HCT116 (cell line): Measurements from ENCODE around the gene ICAM4.

ENCODE experiments used
- EGR1 ChIP-seq: IDR thresholded peaks from 2 replicates; pipeline ENCODE4 v1.6.1; 2012; ENCODE audit warnings: low read depth
- EZH2 ChIP-seq: fragments of 200-600 bp; sonication (generic); IDR thresholded peaks from 2 replicates; pipeline ENCODE4 v1.6.1; 2017; ENCODE audit warnings: antibody characterized with exemption, mixed run types
- EZH2phosphoT487 ChIP-seq: fragments of 200-600 bp; IDR thresholded peaks from 2 replicates; pipeline ENCODE4 v1.6.1; 2018; ENCODE audit warnings: antibody characterized with exemption, borderline replicate concordance
- POLR2A ChIP-seq: IDR thresholded peaks from 2 replicates; pipeline ENCODE4 v1.7.0; 2011; ENCODE audit warnings: borderline replicate concordance; ENCODE audit not compliant: insufficient read depth, insufficient read length; ENCODE audit errors: extremely low read depth
- POLR2AphosphoS5 ChIP-seq: IDR thresholded peaks from 2 replicates; pipeline ENCODE4 v1.6.1; 2011; ENCODE audit warnings: mild to moderate bottlenecking, low read depth, low read length, moderate library complexity
- SIN3A ChIP-seq: IDR thresholded peaks from 2 replicates; pipeline ENCODE4 v1.6.1; 2012; ENCODE audit warnings: low read depth
- SP1 ChIP-seq: IDR thresholded peaks from 2 replicates; pipeline ENCODE4 v1.6.1; 2012; ENCODE audit warnings: low read depth
- YY1 ChIP-seq: IDR thresholded peaks from 2 replicates; pipeline ENCODE4 v1.6.1; 2011; ENCODE audit warnings: low read length, low read depth, moderate library complexity, mild to moderate bottlenecking; ENCODE audit not compliant: insufficient replicate concordance; ENCODE audit errors: extremely low read depth
- ZFX ChIP-seq: fragments of 450-650 bp; IDR thresholded peaks from 2 replicates; pipeline ENCODE4 v1.6.1; 2017
- TF ChIP-seq, protein P1 (sequence below), 3 experiments: fragments of 200-600 bp in 1 of 3; sonication (generic) in 1 of 3; IDR thresholded peaks in 2 of 3; conservative IDR thresholded peaks in 1 of 3; 2 replicates each; pipeline ENCODE4 v1.5.1; 2012 to 2017; ENCODE audit warnings: low read depth in 2 of 3, low read length in 2 of 3, antibody characterized with exemption in 1 of 3, borderline replicate concordance in 1 of 3, control low read depth in 1 of 3, mild to moderate bottlenecking in 1 of 3, mixed read lengths in 1 of 3, mixed run types in 1 of 3, moderate library complexity in 1 of 3; ENCODE audit not compliant: insufficient read depth in 1 of 3
- TF ChIP-seq, protein P2 (sequence below): IDR thresholded peaks from 2 replicates; pipeline ENCODE4 v1.6.1; 2012; ENCODE audit warnings: low read depth
- TF ChIP-seq, protein P3 (sequence below): IDR thresholded peaks from 2 replicates; pipeline ENCODE4 v1.6.1; 2011; ENCODE audit warnings: mild to moderate bottlenecking, low read length, moderate library complexity; ENCODE audit not compliant: insufficient replicate concordance; ENCODE audit errors: extremely low read depth

DNA sequence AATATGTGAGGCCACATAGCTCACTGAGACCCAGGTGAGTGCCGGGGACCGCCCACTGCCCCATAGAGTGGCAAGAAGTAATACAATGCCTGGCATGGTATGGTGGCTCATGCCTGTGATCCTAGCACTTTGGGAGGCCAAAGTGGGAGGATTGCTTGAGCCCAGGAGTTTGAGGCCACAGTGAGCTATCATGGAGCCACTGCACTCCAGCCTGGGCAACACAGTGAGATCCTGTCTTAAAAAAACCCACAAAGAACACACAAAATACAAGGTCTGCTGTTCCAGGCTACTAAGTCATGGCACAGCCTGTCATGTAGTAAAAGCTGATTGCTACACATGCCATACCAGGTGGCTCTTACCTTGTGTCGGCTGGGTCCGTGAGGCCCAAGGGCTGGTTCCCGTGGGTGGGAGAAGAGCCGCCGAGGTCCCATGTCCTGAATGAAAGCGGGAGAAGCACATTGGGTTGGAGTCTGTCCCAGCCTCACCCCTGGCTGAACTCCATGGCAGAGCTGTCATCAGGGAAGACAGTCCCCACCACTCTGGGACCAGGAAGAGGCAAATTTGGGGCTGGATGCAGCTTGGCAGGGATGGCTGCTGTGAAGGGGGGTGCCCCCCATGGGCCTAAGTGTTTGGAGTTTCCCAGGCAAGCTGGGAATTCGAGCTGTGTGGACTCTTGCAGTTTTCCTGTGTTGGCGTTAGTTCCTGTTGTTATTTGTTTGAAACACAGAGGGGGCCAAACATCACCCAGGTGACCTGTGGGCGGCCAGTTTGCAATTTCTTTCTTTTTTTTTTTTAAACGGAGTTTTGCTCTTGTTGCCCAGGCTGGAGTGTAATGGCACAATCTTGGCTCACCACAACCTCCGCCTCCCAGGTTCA is 32.3 kb downstream of the ICAM4 start:
- TF ChIP-seq, protein P1, sequence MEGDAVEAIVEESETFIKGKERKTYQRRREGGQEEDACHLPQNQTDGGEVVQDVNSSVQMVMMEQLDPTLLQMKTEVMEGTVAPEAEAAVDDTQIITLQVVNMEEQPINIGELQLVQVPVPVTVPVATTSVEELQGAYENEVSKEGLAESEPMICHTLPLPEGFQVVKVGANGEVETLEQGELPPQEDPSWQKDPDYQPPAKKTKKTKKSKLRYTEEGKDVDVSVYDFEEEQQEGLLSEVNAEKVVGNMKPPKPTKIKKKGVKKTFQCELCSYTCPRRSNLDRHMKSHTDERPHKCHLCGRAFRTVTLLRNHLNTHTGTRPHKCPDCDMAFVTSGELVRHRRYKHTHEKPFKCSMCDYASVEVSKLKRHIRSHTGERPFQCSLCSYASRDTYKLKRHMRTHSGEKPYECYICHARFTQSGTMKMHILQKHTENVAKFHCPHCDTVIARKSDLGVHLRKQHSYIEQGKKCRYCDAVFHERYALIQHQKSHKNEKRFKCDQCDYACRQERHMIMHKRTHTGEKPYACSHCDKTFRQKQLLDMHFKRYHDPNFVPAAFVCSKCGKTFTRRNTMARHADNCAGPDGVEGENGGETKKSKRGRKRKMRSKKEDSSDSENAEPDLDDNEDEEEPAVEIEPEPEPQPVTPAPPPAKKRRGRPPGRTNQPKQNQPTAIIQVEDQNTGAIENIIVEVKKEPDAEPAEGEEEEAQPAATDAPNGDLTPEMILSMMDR (IDR thresholded peaks at IDR 0.05 in 2 of 3, conservative IDR thresholded peaks at IDR 0.05 in 1 of 3; ENCODE audit: borderline replicate concordance in 1 of 3, insufficient read depth in 1 of 3, low read depth in 2 of 3, low read length in 2 of 3), result no peak
- TF ChIP-seq EZH2phosphoT487 (no peak), EZH2 (no peak), POLR2A (no peak), ZFX (no peak), SIN3A (no peak), SP1 (no peak), YY1 (no peak), POLR2AphosphoS5 (no peak), EGR1 (no peak)
- TF ChIP-seq, protein P2, sequence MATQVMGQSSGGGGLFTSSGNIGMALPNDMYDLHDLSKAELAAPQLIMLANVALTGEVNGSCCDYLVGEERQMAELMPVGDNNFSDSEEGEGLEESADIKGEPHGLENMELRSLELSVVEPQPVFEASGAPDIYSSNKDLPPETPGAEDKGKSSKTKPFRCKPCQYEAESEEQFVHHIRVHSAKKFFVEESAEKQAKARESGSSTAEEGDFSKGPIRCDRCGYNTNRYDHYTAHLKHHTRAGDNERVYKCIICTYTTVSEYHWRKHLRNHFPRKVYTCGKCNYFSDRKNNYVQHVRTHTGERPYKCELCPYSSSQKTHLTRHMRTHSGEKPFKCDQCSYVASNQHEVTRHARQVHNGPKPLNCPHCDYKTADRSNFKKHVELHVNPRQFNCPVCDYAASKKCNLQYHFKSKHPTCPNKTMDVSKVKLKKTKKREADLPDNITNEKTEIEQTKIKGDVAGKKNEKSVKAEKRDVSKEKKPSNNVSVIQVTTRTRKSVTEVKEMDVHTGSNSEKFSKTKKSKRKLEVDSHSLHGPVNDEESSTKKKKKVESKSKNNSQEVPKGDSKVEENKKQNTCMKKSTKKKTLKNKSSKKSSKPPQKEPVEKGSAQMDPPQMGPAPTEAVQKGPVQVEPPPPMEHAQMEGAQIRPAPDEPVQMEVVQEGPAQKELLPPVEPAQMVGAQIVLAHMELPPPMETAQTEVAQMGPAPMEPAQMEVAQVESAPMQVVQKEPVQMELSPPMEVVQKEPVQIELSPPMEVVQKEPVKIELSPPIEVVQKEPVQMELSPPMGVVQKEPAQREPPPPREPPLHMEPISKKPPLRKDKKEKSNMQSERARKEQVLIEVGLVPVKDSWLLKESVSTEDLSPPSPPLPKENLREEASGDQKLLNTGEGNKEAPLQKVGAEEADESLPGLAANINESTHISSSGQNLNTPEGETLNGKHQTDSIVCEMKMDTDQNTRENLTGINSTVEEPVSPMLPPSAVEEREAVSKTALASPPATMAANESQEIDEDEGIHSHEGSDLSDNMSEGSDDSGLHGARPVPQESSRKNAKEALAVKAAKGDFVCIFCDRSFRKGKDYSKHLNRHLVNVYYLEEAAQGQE, result no peak
- TF ChIP-seq, protein P3, sequence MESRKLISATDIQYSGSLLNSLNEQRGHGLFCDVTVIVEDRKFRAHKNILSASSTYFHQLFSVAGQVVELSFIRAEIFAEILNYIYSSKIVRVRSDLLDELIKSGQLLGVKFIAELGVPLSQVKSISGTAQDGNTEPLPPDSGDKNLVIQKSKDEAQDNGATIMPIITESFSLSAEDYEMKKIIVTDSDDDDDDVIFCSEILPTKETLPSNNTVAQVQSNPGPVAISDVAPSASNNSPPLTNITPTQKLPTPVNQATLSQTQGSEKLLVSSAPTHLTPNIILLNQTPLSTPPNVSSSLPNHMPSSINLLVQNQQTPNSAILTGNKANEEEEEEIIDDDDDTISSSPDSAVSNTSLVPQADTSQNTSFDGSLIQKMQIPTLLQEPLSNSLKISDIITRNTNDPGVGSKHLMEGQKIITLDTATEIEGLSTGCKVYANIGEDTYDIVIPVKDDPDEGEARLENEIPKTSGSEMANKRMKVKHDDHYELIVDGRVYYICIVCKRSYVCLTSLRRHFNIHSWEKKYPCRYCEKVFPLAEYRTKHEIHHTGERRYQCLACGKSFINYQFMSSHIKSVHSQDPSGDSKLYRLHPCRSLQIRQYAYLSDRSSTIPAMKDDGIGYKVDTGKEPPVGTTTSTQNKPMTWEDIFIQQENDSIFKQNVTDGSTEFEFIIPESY, result no peak
